GM23338 (cell line): ENCODE results near the gene REL.

Source experiments
- CREB1 ChIP-seq: fragments of 250-450 bp; sonication (Bioruptor Pico); IDR thresholded peaks from 2 replicates; pipeline ENCODE4 v1.5.0; 2020; ENCODE audit warnings: low read depth, mild to moderate bottlenecking, moderate library complexity
- CTCF ChIP-seq, 2 experiments: fragments of 200-600 bp in 1 of 2; sonication (generic) in 1 of 2; conservative IDR thresholded peaks; 2 replicates each; pipeline versions ENCODE4 v1.5.1 to v1.6.1; 2016 to 2017; ENCODE audit warnings: antibody characterized with exemption in 2 of 2, low read depth in 2 of 2, mild to moderate bottlenecking in 2 of 2, moderate library complexity in 1 of 2
- ETS1 ChIP-seq: IDR thresholded peaks from 2 replicates; pipeline ENCODE4 v1.6.1; 2016; ENCODE audit warnings: antibody characterized with exemption
- EZH2 ChIP-seq: fragments of 200-600 bp; sonication (generic); IDR thresholded peaks from one replicate; pipeline ENCODE4 v1.8.0; 2017; ENCODE audit warnings: antibody characterized with exemption, mild to moderate bottlenecking, low read depth; ENCODE audit not compliant: unreplicated experiment
- EZH2phosphoT487 ChIP-seq: fragments of 200-600 bp; sonication (generic); IDR thresholded peaks from one replicate; pipeline ENCODE4 v1.8.1; 2018; ENCODE audit warnings: antibody characterized with exemption; ENCODE audit not compliant: unreplicated experiment
- JUNB ChIP-seq: IDR thresholded peaks from one replicate; pipeline ENCODE4 v1.6.1; 2016; ENCODE audit warnings: antibody characterized with exemption; ENCODE audit not compliant: unreplicated experiment
- NANOG ChIP-seq: IDR thresholded peaks from 2 replicates; pipeline ENCODE4 v1.6.1; 2016; ENCODE audit warnings: antibody characterized with exemption, borderline replicate concordance
- POLR2AphosphoS5 ChIP-seq: IDR thresholded peaks from 2 replicates; pipeline ENCODE4 v1.6.1; 2016; ENCODE audit warnings: antibody characterized with exemption, low read depth
- REST ChIP-seq: IDR thresholded peaks from one replicate; pipeline ENCODE4 v1.6.1; 2018; ENCODE audit warnings: antibody characterized with exemption; ENCODE audit not compliant: unreplicated experiment
- STAT1 ChIP-seq: IDR thresholded peaks from one replicate; pipeline ENCODE4 v1.6.1; 2016; ENCODE audit warnings: antibody characterized with exemption; ENCODE audit not compliant: unreplicated experiment
- ZNF114 ChIP-seq: fragments of 250-450 bp; sonication (Bioruptor Pico); IDR thresholded peaks from 2 replicates; pipeline ENCODE4 v1.5.0; 2020; ENCODE audit warnings: mild to moderate bottlenecking, moderate library complexity
- ZNF331 ChIP-seq: fragments of 250-450 bp; sonication (Bioruptor Pico); IDR thresholded peaks from 2 replicates; pipeline ENCODE4 v1.5.0; 2020; ENCODE audit warnings: low read depth, mild to moderate bottlenecking, moderate library complexity
- ZNF462 ChIP-seq: fragments of 250-450 bp; sonication (Bioruptor Pico); IDR thresholded peaks from 2 replicates; pipeline ENCODE4 v1.5.0; 2020; ENCODE audit warnings: mild to moderate bottlenecking, moderate library complexity

GRCh38 chr2:60964651-60965498, 83.5 kb downstream of the REL start:
- TF ChIP-seq CTCF (conservative IDR thresholded peaks at IDR 0.05; ENCODE audit: low read depth in 2 of 2) (no peak), POLR2AphosphoS5 (no peak), EZH2 (no peak), ETS1 (no peak), CREB1 (CRISPR knock-in tag) (no peak), ZNF331 (CRISPR knock-in tag) (no peak), EZH2phosphoT487 (no peak), REST (no peak), ZNF114 (no peak), JUNB (no peak), NANOG (no peak), STAT1 (no peak), ZNF462 (CRISPR knock-in tag) (no peak)
